H1 (cell line): Measurements from ENCODE around the gene PRTG. TPM values are rescaled to one million over a fixed set of nuclear protein-coding genes. Genes with fewer than 3 reads are reported as not detected.

Experiments
- CTCF ChIA-PET: fragments of 300-600 bp; sonication (Branson Sonifier 250); formaldehyde crosslinking; loops from one replicate; lab custom pipeline; 2021; ENCODE audit not compliant: partially characterized antibody; lab: Charles Lee
- POLR2A ChIA-PET: fragments of 300-600 bp; sonication (Branson Sonifier 250); formaldehyde crosslinking; loops from one replicate; lab custom pipeline; 2021; ENCODE audit warnings: inconsistent platforms; ENCODE audit not compliant: partially characterized antibody; lab: Charles Lee
- DNase-seq, 2 experiments: peaks; one replicate each; pipeline versions ENCODE4 v3.0.0 to v3.0.0-alpha.2; 2010 to 2022; ENCODE audit warnings: low spot score in 2 of 2, low read depth in 1 of 2, mixed read lengths in 1 of 2
- FAIRE-seq: peaks from 2 replicates; lab custom pipeline; 2011; peaks lifted over from hg19 to GRCh38; lab: Jason Lieb, UNC
- H2AFZ ChIP-seq: 2 replicates; pipeline ENCODE4 v1.8.1; 2012; ENCODE audit warnings: low read length, inconsistent platforms
- H2AK5ac ChIP-seq: 2 replicates; pipeline ENCODE4 v1.6.1; 2013; ENCODE audit warnings: low read depth, low read length
- H2BK120ac ChIP-seq: replicated peaks from 2 replicates; pipeline ENCODE3; 2013; ENCODE audit warnings: low read depth, low read length, inconsistent platforms
- H2BK12ac ChIP-seq: 2 replicates; pipeline ENCODE4 v1.6.1; 2013; ENCODE audit warnings: low read depth, low read length
- H2BK15ac ChIP-seq: 2 replicates; pipeline ENCODE4 v1.6.1; 2013; ENCODE audit warnings: low read length
- H2BK20ac ChIP-seq: 2 replicates; pipeline ENCODE4 v1.6.1; 2013; ENCODE audit warnings: low read length
- H2BK5ac ChIP-seq: 2 replicates; pipeline ENCODE4 v1.6.1; 2013; ENCODE audit warnings: low read depth, low read length
- H3K14ac ChIP-seq: 2 replicates; pipeline ENCODE4 v1.6.1; 2013; ENCODE audit warnings: inconsistent platforms; ENCODE audit not compliant: insufficient read length
- H3K18ac ChIP-seq: 2 replicates; pipeline ENCODE4 v1.6.1; 2013; ENCODE audit warnings: low read length; ENCODE audit errors: extremely low read depth
- H3K23ac ChIP-seq: 2 replicates; pipeline ENCODE4 v1.6.1; 2013; ENCODE audit warnings: inconsistent platforms; ENCODE audit not compliant: insufficient read length
- H3K23me2 ChIP-seq: 2 replicates; pipeline ENCODE4 v1.6.1; 2013; ENCODE audit warnings: low read depth, low read length
- H3K27ac ChIP-seq: 2 replicates; pipeline ENCODE4 v1.6.1; 2011; ENCODE audit warnings: low read depth, low read length, inconsistent platforms
- H3K27me3 ChIP-seq, 4 experiments: replicated peaks in 1 of 4; 1 replicate in 1 of 4; 2 replicates in 3 of 4; pipeline versions ENCODE4 v1.6.1 to v1.8.1; 2011 to 2013; ENCODE audit warnings: low read length in 3 of 4, mild to moderate bottlenecking in 3 of 4, inconsistent platforms in 2 of 4, mixed read lengths in 2 of 4, moderate library complexity in 1 of 4; ENCODE audit not compliant: control insufficient read depth in 3 of 4, insufficient read depth in 3 of 4; ENCODE audit errors: extremely low read depth in 1 of 4
- H3K36me3 ChIP-seq, 4 experiments: 2 replicates each; pipeline versions ENCODE4 v1.6.1 to v1.8.1; 2011 to 2013; ENCODE audit warnings: mild to moderate bottlenecking in 4 of 4, low read length in 3 of 4, moderate library complexity in 2 of 4, control low read depth in 1 of 4, inconsistent platforms in 1 of 4; ENCODE audit not compliant: insufficient read depth in 4 of 4, control insufficient read depth in 2 of 4
- H3K4ac ChIP-seq: replicated peaks from 2 replicates; pipeline ENCODE3; 2013; ENCODE audit warnings: low read length, low read depth, mixed read lengths, inconsistent platforms; ENCODE audit not compliant: insufficient read length
- H3K4me1 ChIP-seq, 4 experiments: replicated peaks in 1 of 4; 1 replicate in 1 of 4; 2 replicates in 3 of 4; pipeline versions ENCODE4 v1.6.1 to v1.8.1; 2011 to 2013; ENCODE audit warnings: low read length in 3 of 4, inconsistent platforms in 2 of 4, mixed read lengths in 1 of 4; ENCODE audit not compliant: insufficient read depth in 4 of 4, control insufficient read depth in 3 of 4
- H3K4me2 ChIP-seq, 2 experiments: 2 replicates each; pipeline versions ENCODE4 v1.6.1 to v1.8.1; 2011 to 2013; ENCODE audit warnings: low read depth in 2 of 2, low read length in 2 of 2, control low read depth in 1 of 2, inconsistent platforms in 1 of 2, mild to moderate bottlenecking in 1 of 2; ENCODE audit not compliant: insufficient read depth in 1 of 2
- H3K4me3 ChIP-seq, 4 experiments: fragments of 200-600, 300-600 bp in 1 of 4; sonication (generic), shearing (Covaris generic), sonication (Bioruptor Twin) in 1 of 4; 2 replicates each; pipeline versions ENCODE4 v1.5.1 to v1.8.1; 2011 to 2016; ENCODE audit warnings: low read length in 4 of 4, low read depth in 3 of 4, control low read depth in 2 of 4, inconsistent platforms in 2 of 4, mild to moderate bottlenecking in 2 of 4, mixed read lengths in 1 of 4, moderate library complexity in 1 of 4; ENCODE audit not compliant: insufficient read depth in 2 of 4; ENCODE audit errors: extremely low read depth in 1 of 4
- H3K56ac ChIP-seq: replicated peaks from 2 replicates; pipeline ENCODE3; 2013; ENCODE audit warnings: low read depth, mild to moderate bottlenecking, mixed read lengths, low read length, inconsistent platforms; ENCODE audit not compliant: insufficient read length
- H3K79me1 ChIP-seq: 2 replicates; pipeline ENCODE4 v1.6.1; 2013; ENCODE audit warnings: low read depth, low read length, control low read depth
- H3K79me2 ChIP-seq, 2 experiments: 2 replicates each; pipeline versions ENCODE4 v1.6.1 to v1.8.1; 2012 to 2013; ENCODE audit warnings: low read length in 2 of 2, mild to moderate bottlenecking in 2 of 2, inconsistent platforms in 1 of 2; ENCODE audit not compliant: insufficient read depth in 2 of 2, control insufficient read depth in 1 of 2
- H3K9ac ChIP-seq, 4 experiments: replicated peaks in 1 of 4; 1 replicate in 1 of 4; 2 replicates in 3 of 4; pipeline versions ENCODE4 v1.6.1 to v1.8.1; 2011 to 2013; ENCODE audit warnings: low read depth in 3 of 4, low read length in 3 of 4, control low read depth in 2 of 4, mild to moderate bottlenecking in 2 of 4, moderate library complexity in 2 of 4, inconsistent platforms in 1 of 4; ENCODE audit errors: extremely low read depth in 1 of 4
- H3K9me3 ChIP-seq, 2 experiments: 2 replicates each; pipeline versions ENCODE4 v1.6.1 to v1.8.1; 2012 to 2013; ENCODE audit warnings: mild to moderate bottlenecking in 2 of 2, moderate library complexity in 2 of 2, control low read depth in 1 of 2, inconsistent platforms in 1 of 2, low read depth in 1 of 2, low read length in 1 of 2, mixed read lengths in 1 of 2; ENCODE audit not compliant: insufficient read depth in 2 of 2
- H4K20me1 ChIP-seq, 2 experiments: replicated peaks in 1 of 2; 2 replicates each; pipeline versions ENCODE3 to v1.8.1; 2011 to 2013; ENCODE audit warnings: inconsistent platforms in 2 of 2, low read length in 2 of 2, mild to moderate bottlenecking in 1 of 2; ENCODE audit not compliant: insufficient read depth in 2 of 2, control insufficient read depth in 1 of 2
- H4K5ac ChIP-seq: 2 replicates; pipeline ENCODE4 v1.6.1; 2013; ENCODE audit warnings: low read length, low read depth, mixed read lengths, inconsistent platforms; ENCODE audit not compliant: insufficient read length
- H4K8ac ChIP-seq: 2 replicates; pipeline ENCODE4 v1.8.0; 2013; ENCODE audit warnings: mild to moderate bottlenecking, moderate library complexity, low read length, inconsistent platforms; ENCODE audit not compliant: insufficient read depth; ENCODE audit errors: extremely low read depth
- H4K91ac ChIP-seq: replicated peaks from 2 replicates; pipeline ENCODE3; 2013; ENCODE audit warnings: low read length, mixed read lengths, inconsistent platforms; ENCODE audit not compliant: insufficient read length
- JUN ChIP-seq: IDR thresholded peaks from 2 replicates; pipeline ENCODE4 v1.6.1; 2011; ENCODE audit warnings: low read depth, mild to moderate bottlenecking, improper control_type of control experiment, low read length
- NANOG ChIP-seq: IDR thresholded peaks from 2 replicates; pipeline ENCODE4 v1.6.1; 2011; ENCODE audit warnings: low read length, low read depth, mild to moderate bottlenecking, inconsistent platforms; ENCODE audit not compliant: insufficient read depth, poor library complexity, severe bottlenecking
- WGBS, 2 experiments: shearing (Covaris generic) in 1 of 2; methylation state at CpG; one replicate each; pipeline versions ENCODE4 v1.1.6 to v1.1.7; 2013 to 2015; ENCODE audit warnings: low lambda C conversion rate in 2 of 2, mixed read lengths in 2 of 2, inconsistent platforms in 1 of 2, low coverage in 1 of 2, missing lambda C conversion rate in 1 of 2; ENCODE audit not compliant: insufficient replicate concordance in 2 of 2, insufficient coverage in 1 of 2, insufficient read length in 1 of 2; ENCODE audit errors: extremely low coverage in 1 of 2, missing lambda C conversion rate in 1 of 2; 5-methylcytosine and 5-hydroxymethylcytosine counted together
- polyA plus RNA-seq, 7 experiments: library from polyadenylated mRNA; depleted of rRNA in 3 of 7; stranded (reverse) in 5 of 7; unstranded in 2 of 7; fragments of >200 nt in 5 of 7; fragments of 200-250 nt in 2 of 7; gene quantifications; 1 replicate in 5 of 7; 2 replicates in 1 of 7; 4 replicates in 1 of 7; pipeline versions ENCODE4 v1.2.1 to v1.2.3, GENCODE V29; 2011 to 2013; ENCODE audit warnings: missing spikeins in 2 of 7, mixed read lengths in 2 of 7
- total RNA-seq: library from RNA; stranded (reverse); fragmentation: NEBNext Ultra II Directional; extraction: Animal tissue kit (Norgen Biotek cat#: 25700); gene quantifications from 2 replicates; pipeline ENCODE4 v1.2.1, GENCODE V29; 2021
- TF ChIP-seq, protein P1 (sequence below): IDR thresholded peaks from 2 replicates; pipeline ENCODE4 v1.6.1; 2012; ENCODE audit warnings: inconsistent platforms

PRTG gene
- total and polyA plus RNA-seq, 2 of the 8 experiments (the other 6 are each of a cell fraction or from before 2014, with no cell fraction given) = 3.1 to 3.2 TPM

DNA sequence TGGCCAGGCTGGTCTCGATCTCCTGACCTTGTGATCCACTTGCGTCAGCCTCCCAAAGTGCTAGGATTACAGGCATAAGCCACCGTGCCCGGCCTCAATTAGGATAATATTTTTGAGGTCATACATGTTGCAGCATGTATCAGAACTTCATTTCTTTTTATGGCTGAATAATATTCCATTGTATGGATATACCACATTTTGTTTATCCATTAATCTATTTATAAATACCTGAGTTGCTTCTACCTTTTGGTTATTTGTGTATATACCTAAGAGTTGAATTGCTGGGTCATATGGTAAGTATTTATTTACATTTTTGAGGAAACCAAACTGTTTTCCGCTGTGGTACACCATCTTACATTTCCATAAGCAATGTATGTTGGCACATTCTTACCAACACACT lies 136.7 kb downstream of the PRTG start:
- FAIRE-seq (no peak), DNase-seq (no peak)
- Histone ChIP-seq H4K8ac (no peak overlapping the region), H2BK20ac (no peak overlapping the region), H3K27me3 (no peaks in the 10 kb centered on the region), H3K9me3 (no peaks in the 10 kb centered on the region; a peak in 1 of 4 replicates), H3K4me2 (no peak overlapping the region), H4K20me1 (no peaks in the 10 kb centered on the region), H3K9ac (no peak overlapping the region), H3K79me1 (no peaks in the 10 kb centered on the region), H4K5ac (no peak overlapping the region), H3K23me2 (no peaks in the 10 kb centered on the region), H2BK5ac (no peak overlapping the region), H3K18ac (no peak overlapping the region), H3K4me3 (no peak overlapping the region), H2AFZ (no peak overlapping the region), H3K23ac (no peak overlapping the region), H3K4me1 (no peaks in the 10 kb centered on the region), H3K14ac (no peak overlapping the region), H3K4ac (no peak overlapping the region), H2BK12ac (no peak overlapping the region), H4K91ac (no peak overlapping the region), H2AK5ac (no peak overlapping the region), H3K27ac (no peak overlapping the region), H3K36me3 (no peaks in the 10 kb centered on the region), H2BK15ac (no peak overlapping the region), H3K56ac (no peak overlapping the region)
- POLR2A ChIA-PET = no interaction called here
- CTCF ChIA-PET = interaction anchor here (1.0 kb wide), 1 partner anchor 10 kb away, joined by 3 read pairs; no protein-coding TSS in a partner anchor
- 93% methylated on average over 5 of the region's 5 CpGs; no CpG with 5 or more reads in 1 of the 2 experiments for WGBS, 2 experiments
- no peak for TF ChIP-seq JUN
- TF ChIP-seq NANOG = no peak
- TF ChIP-seq, protein P1, sequence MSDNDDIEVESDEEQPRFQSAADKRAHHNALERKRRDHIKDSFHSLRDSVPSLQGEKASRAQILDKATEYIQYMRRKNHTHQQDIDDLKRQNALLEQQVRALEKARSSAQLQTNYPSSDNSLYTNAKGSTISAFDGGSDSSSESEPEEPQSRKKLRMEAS = no peak
- TF ChIP-seq, all 59 proteins: peak for 0
- H2BK120ac ChIP-seq = no peak overlapping the region
- H3K79me2 ChIP-seq = no peaks in the 10 kb centered on the region
